HEK293 (cell line): ENCODE results near the gene SLC9A9.

Experiments used
- CTCF ChIA-PET: fragments of 350-600 bp; formaldehyde crosslinking; extraction: SDS; loops from one replicate; lab custom pipeline; 2021; ENCODE audit warnings: antibody characterized with exemption; lab: Yijun Ruan, JAX
- POLR2A ChIA-PET: fragments of 300-600 bp; formaldehyde crosslinking; extraction: SDS; loops from one replicate; lab custom pipeline; 2020; ENCODE audit warnings: antibody characterized with exemption, inconsistent platforms; lab: Yijun Ruan, JAX
- H3K27ac ChIP-seq: fragments of 200-500 bp; sonication (Bioruptor generic); 2 replicates; pipeline ENCODE4 v1.5.1; 2014; ENCODE audit warnings: low read depth, low read length, control low read depth, inconsistent platforms; ENCODE audit errors: extremely low read depth
- H3K36me3 ChIP-seq, 2 experiments: fragments of 200-500 bp in 1 of 2; sonication (Bioruptor generic) in 1 of 2; 1 replicate in 1 of 2; 2 replicates in 1 of 2; pipeline ENCODE4 v1.5.1; 2014 to 2017; ENCODE audit warnings: inconsistent platforms in 2 of 2, low read length in 2 of 2; ENCODE audit not compliant: control insufficient read depth in 2 of 2, insufficient read depth in 1 of 2
- H3K4me1 ChIP-seq: fragments of 200-500 bp; sonication (Bioruptor generic); 2 replicates; pipeline ENCODE4 v1.5.1; 2014; ENCODE audit warnings: mild to moderate bottlenecking, low read length, inconsistent platforms; ENCODE audit not compliant: control insufficient read depth, insufficient read depth
- H3K4me3 ChIP-seq: 2 replicates; pipeline ENCODE4 v1.5.1; 2011; ENCODE audit warnings: low read depth, mild to moderate bottlenecking, control low read depth, low read length, moderate library complexity
- H3K9me3 ChIP-seq: fragments of 200-500 bp; sonication (Bioruptor generic); 2 replicates; pipeline ENCODE4 v1.5.1; 2014; ENCODE audit warnings: low read depth, low read length, inconsistent platforms; ENCODE audit not compliant: control insufficient read depth, insufficient read depth
- AEBP2 ChIP-seq: fragments of 450-650 bp; formaldehyde crosslinking; IDR thresholded peaks from 2 replicates; pipeline ENCODE4 v1.5.1; 2016; ENCODE audit warnings: missing biosample characterization, missing genetic modification characterization, borderline replicate concordance
- BCL6B ChIP-seq: fragments of 450-650 bp; formaldehyde crosslinking; IDR thresholded peaks from 2 replicates; pipeline ENCODE4 v1.5.1; 2017; ENCODE audit warnings: missing biosample characterization, missing genetic modification characterization
- EGR2 ChIP-seq: fragments of 450-650 bp; formaldehyde crosslinking; IDR thresholded peaks from 2 replicates; pipeline ENCODE4 v1.5.1; 2016; ENCODE audit warnings: low read depth, missing biosample characterization, missing genetic modification characterization
- KLF10 ChIP-seq: fragments of 450-650 bp; IDR thresholded peaks from 2 replicates; pipeline ENCODE4 v1.5.1; 2018; ENCODE audit warnings: missing biosample characterization, mild to moderate bottlenecking, missing genetic modification characterization
- KLF8 ChIP-seq: fragments of 450-650 bp; formaldehyde crosslinking; IDR thresholded peaks from 2 replicates; pipeline ENCODE4 v1.5.1; 2016; ENCODE audit warnings: missing biosample characterization, missing genetic modification characterization
- MEIS1 ChIP-seq: sonication (generic); formaldehyde crosslinking; IDR thresholded peaks from 2 replicates; pipeline ENCODE4 v1.8.1; 2022; ENCODE audit warnings: missing genetic modification reagents, mild to moderate bottlenecking, borderline replicate concordance
- PRDM1 ChIP-seq: fragments of 450-650 bp; formaldehyde crosslinking; IDR thresholded peaks from 2 replicates; pipeline ENCODE4; 2016; ENCODE audit warnings: missing biosample characterization, missing genetic modification characterization
- PRDM10 ChIP-seq: fragments of 450-650 bp; formaldehyde crosslinking; IDR thresholded peaks from 2 replicates; pipeline ENCODE4 v1.5.1; 2016; ENCODE audit warnings: missing biosample characterization, missing genetic modification characterization
- ZBTB48 ChIP-seq: fragments of 450-650 bp; formaldehyde crosslinking; IDR thresholded peaks from 2 replicates; pipeline ENCODE4 v1.5.1; 2016; ENCODE audit warnings: missing biosample characterization, missing genetic modification characterization
- ZFP37 ChIP-seq: fragments of 450-650 bp; formaldehyde crosslinking; IDR thresholded peaks from 2 replicates; pipeline ENCODE4 v1.5.1; 2016; ENCODE audit warnings: missing biosample characterization, missing genetic modification characterization
- ZFP69B ChIP-seq: fragments of 450-650 bp; formaldehyde crosslinking; IDR thresholded peaks from 2 replicates; pipeline ENCODE4 v1.5.1; 2016; ENCODE audit warnings: missing biosample characterization, missing genetic modification characterization
- ZNF133 ChIP-seq: fragments of 450-650 bp; formaldehyde crosslinking; IDR thresholded peaks from 2 replicates; pipeline ENCODE4 v1.5.1; 2016; ENCODE audit warnings: missing biosample characterization, missing genetic modification characterization
- ZNF174 ChIP-seq: fragments of 450-650 bp; formaldehyde crosslinking; IDR thresholded peaks from 2 replicates; pipeline ENCODE4 v1.5.0; 2017; ENCODE audit warnings: missing biosample characterization, mild to moderate bottlenecking, missing genetic modification characterization
- ZNF239 ChIP-seq: fragments of 450-650 bp; formaldehyde crosslinking; IDR thresholded peaks from 2 replicates; pipeline ENCODE4 v1.5.1; 2016; ENCODE audit warnings: missing biosample characterization, missing genetic modification characterization
- ZNF302 ChIP-seq: fragments of 450-650 bp; formaldehyde crosslinking; IDR thresholded peaks from 2 replicates; pipeline ENCODE4 v1.5.1; 2016; ENCODE audit warnings: missing biosample characterization, missing genetic modification characterization, low read depth
- ZNF488 ChIP-seq: fragments of 450-650 bp; formaldehyde crosslinking; IDR thresholded peaks from 2 replicates; pipeline ENCODE4 v1.5.1; 2016; ENCODE audit warnings: missing biosample characterization, missing genetic modification characterization
- ZNF623 ChIP-seq: fragments of 450-650 bp; formaldehyde crosslinking; IDR thresholded peaks from 2 replicates; pipeline ENCODE4 v1.5.1; 2016; ENCODE audit warnings: missing biosample characterization, missing genetic modification characterization
- ZNF645 ChIP-seq: fragments of 450-650 bp; formaldehyde crosslinking; IDR thresholded peaks from 2 replicates; pipeline ENCODE4; 2016; ENCODE audit warnings: missing biosample characterization, missing genetic modification characterization
- ZNF792 ChIP-seq: fragments of 450-650 bp; formaldehyde crosslinking; IDR thresholded peaks from 2 replicates; pipeline ENCODE4 v1.5.1; 2016; ENCODE audit warnings: missing biosample characterization, missing genetic modification characterization
- ZSCAN16 ChIP-seq: fragments of 450-650 bp; formaldehyde crosslinking; IDR thresholded peaks from 2 replicates; pipeline ENCODE4 v1.5.1; 2016; ENCODE audit warnings: missing biosample characterization, missing genetic modification characterization

Gene SLC9A9

GRCh38 chr3:143243686-143244085 is 604.6 kb downstream of the SLC9A9 start:
- H3K4me1 ChIP-seq = no peaks in the 10 kb centered on the region
- no peak overlapping the region for H3K4me3 ChIP-seq
- CTCF ChIA-PET = interaction anchor here (0.7 to 1.0 kb wide), 2 partner anchors 184 to 401 kb away, joined by 3 to 4 read pairs; no protein-coding TSS in a partner anchor
- no peaks in the 10 kb centered on the region for H3K36me3 ChIP-seq
- no peaks in the 10 kb centered on the region for H3K9me3 ChIP-seq
- POLR2A ChIA-PET = no interaction called here
- no peak overlapping the region for H3K27ac ChIP-seq
- TF ChIP-seq ZNF623 (no peak), ZFP69B (tag by site-specific recombination) (no peak), EGR2 (tag by site-specific recombination) (no peak)

GRCh38 chr3:143242691-143243090 is 605.6 kb downstream of the SLC9A9 start:
- no peaks in the 10 kb centered on the region for H3K4me1 ChIP-seq
- CTCF ChIA-PET = interaction anchor here (0.7 kb wide), 1 partner anchor 203 kb away, joined by 3 read pairs; no protein-coding TSS in a partner anchor
- no peak for TF ChIP-seq BCL6B (tag by site-specific recombination)
- TF ChIP-seq PRDM1 (tag by site-specific recombination) = no peak
- no peak for TF ChIP-seq ZNF239 (tag by site-specific recombination)
- TF ChIP-seq PRDM10 = no peak
- TF ChIP-seq KLF10 (tag by site-specific recombination) = no peak
- no peak for TF ChIP-seq ZSCAN16
- no peak for TF ChIP-seq ZNF302 (tag by site-specific recombination)

GRCh38 chr3:143242101-143242500 is 606.2 kb downstream of the SLC9A9 start:
- no peaks in the 10 kb centered on the region for H3K36me3 ChIP-seq
- no peak overlapping the region for H3K27ac ChIP-seq
- H3K4me3 ChIP-seq = no peak overlapping the region
- no peaks in the 10 kb centered on the region for H3K4me1 ChIP-seq
- ChIA-PET CTCF (interaction anchor here (0.7 kb wide), 1 partner anchor 202 kb away, joined by 3 read pairs; no protein-coding TSS in a partner anchor), POLR2A (no interaction called here)
- H3K9me3 ChIP-seq = no peaks in the 10 kb centered on the region
- no peak for TF ChIP-seq ZNF174 (tag by site-specific recombination)
- no peak for TF ChIP-seq ZNF488 (tag by site-specific recombination)
- TF ChIP-seq MEIS1 = no peak
- TF ChIP-seq ZBTB48 (tag by site-specific recombination) = no peak
- TF ChIP-seq ZFP37 (tag by site-specific recombination) = no peak
- no peak for TF ChIP-seq BCL6B (tag by site-specific recombination)
- no peak for TF ChIP-seq ZNF133
- no peak for TF ChIP-seq KLF8 (tag by site-specific recombination)
- no peak for TF ChIP-seq ZNF792
- no peak for TF ChIP-seq ZNF645 (tag by site-specific recombination)
- no peak for TF ChIP-seq AEBP2 (tag by site-specific recombination)

More at GRCh38 chr3:143242691-143243090, 605.6 kb downstream of the SLC9A9 start:
- H3K36me3 ChIP-seq = no peaks in the 10 kb centered on the region
- POLR2A ChIA-PET = no interaction called here
- H3K9me3 ChIP-seq = no peaks in the 10 kb centered on the region
- no peak overlapping the region for H3K4me3 ChIP-seq
- H3K27ac ChIP-seq = no peak overlapping the region
